Activated CD4-positive, CD25-positive, alpha-beta regulatory T cell treated with anti-CD3 and anti-CD28 coated beads, Interleukin-2, amount 50 U/mL, for 24 hours (primary cell): ENCODE data around the gene SCAF1.
"Not testable (repeated sequence)": the region's sequence is repeated elsewhere in the genome, so short reads cannot be mapped to it uniquely, and the experiment has no call there.

ENCODE experiments used
- ATAC-seq, 2 donors: fragments of 150-1000 bp; cut with Tn5 transposase; one replicate each; pipeline ENCODE4 v1.10.0; 2021; ENCODE audit warnings: mild to moderate bottlenecking in 1 of 2, moderate library complexity in 1 of 2

SCAF1 gene

DNA sequence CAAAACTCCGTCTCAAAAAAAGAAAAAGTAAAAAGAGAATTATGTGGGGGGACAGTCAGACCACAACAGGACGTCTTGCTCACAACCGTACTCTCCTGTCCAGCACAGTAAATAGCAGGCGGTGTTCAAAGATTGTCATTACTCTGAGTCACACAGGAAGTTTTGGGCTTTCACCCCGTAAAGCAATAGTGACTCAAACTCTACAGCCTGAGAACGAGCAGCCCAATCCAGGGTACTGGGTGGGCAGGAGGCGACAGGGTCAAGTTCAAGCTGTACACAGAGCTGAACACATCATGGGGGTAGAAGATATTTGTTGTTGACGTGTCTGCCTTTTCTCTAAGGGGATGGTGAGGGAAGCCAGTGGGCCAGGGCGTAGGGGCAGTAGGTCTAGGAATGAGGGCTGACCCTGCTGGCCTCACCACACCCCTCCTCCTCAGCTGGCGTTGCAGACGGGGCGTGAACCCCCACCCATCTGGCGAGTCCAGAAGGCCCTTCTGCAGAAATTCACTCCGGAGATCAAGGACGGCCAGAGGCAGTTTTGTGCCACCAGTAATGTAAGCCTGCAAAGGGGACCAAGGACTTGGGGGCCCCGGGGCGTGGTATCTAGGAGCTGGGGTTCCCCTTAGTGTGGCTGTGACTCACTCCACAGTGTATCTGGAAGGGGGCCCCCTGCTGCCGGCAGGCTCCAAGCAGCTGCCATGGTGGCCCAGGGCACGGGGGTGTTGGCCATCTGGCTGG is 27.7 kb upstream of the SCAF1 start:
- ATAC-seq = peak; percentile 81 to 87

DNA sequence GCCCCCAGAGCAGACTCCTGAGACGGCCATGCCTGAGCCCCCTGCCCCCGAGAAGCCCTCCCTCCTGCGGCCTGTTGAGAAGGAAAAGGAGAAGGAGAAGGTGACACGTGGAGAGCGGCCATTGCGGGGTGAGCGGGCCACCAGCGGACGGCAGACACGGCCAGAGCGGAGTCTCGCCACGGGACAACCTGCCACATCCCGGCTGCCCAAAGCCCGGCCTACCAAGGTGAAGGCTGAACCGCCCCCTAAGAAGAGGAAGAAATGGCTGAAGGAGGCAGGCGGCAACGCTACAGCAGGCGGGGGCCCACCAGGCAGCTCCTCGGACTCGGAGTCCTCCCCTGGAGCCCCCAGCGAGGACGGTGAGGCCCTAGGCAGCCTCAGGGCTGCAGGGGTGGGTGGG is 26.1 kb upstream of the SCAF1 start:
- no peak for ATAC-seq

DNA sequence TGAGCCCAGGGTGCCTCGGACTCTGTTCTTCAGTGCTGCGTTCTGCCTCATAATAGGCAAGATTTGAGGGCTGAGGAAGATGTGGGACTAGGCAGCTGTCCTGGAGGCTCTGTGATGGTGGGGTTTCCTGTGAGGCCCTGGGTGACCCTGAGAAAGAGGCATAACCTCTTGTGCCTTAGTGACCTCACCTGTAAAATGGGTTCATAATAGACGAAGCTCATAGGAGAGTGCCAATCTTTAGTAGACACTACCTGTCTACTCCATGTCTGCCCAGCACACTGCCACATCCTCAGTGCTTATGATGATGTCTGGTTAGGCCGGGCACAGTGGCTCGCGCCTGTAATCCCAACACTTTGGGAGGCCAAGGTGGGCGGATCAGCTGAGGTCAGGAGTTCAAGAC is 25.5 kb upstream of the SCAF1 start:
- no peak for ATAC-seq

DNA sequence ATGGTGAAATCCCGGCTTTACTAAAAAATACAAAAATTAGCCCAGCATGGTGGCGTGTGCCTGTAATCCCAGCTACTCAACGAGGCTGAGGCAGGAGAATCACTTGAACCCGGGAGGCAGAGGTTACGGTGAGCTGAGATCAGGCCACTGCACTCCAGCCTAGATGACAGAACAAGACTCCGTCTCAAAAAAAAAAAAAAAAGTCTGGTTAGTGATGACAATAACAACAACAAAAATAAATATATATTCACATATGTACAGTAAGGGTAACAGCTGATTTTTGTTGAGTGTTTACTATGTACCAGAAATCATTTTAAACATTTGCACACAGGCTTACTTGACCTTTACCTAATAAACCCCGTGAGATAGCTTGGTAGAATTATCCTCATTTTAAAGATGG is 25.1 kb upstream of the SCAF1 start:
- ATAC-seq = no peak

DNA sequence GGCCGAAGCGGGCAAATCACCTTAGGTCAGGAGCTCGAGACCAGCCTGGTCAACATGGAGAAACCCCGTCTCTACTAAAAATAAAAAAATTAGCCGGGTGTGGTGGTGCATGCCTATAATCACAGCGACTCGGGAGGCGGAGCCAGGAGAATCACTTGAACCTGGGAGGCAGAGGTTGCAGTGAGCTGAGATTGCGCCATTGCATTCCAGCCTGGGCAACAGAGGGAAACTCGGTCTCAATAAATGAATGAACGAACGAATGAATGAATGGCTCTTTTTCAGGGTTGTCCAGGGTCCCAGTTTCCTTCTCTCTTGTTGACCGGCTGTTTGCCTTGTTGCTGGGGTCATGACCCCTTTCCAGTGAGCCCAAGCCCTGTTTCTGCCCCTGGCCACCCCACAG is 24.1 kb upstream of the SCAF1 start:
- ATAC-seq = not testable (repeated sequence)

DNA sequence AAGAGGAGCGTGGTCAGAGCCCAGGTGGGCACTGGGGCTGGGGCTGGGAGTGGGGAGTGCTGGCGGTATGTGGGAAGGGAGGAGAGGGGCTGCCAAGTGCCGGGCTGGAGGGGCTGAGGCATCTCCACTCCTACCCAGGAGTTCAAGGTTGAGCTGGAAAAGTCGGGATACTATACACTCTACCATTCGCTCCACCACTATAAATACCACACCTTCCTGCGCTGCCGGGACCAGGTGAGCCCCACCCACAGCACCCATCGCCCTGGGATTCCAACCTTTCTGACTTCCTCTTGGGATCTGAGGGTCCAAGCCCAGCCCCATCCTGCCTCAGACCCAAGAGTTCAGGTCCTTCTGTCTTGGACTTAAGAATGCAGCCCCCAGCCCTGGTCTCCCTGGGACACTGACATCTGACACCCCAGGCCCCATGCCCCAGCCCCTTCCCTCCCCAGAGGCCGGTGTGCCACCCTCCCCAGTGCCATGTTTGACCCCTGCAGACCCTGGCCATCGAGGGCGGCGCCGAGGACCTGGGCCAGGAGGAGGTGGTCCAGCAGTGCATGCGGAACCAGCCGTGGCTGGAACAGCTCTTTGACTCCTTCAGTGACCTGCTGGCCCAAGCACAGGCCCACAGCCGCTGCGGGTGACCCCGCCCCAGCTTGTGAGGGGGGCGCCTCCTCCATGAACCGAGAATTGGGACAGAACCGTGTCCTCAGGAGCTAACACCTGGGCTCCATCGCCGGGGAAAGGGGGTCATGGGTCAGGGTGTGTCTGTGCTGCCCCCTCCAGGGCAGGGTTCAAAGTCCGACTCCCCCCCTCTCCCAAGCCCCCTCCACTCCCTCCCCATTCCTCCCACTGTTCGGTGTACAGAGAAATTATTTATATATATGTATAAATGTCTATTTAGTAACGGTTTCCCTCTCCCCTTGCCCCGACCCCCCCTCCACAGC is 16.8 kb upstream of the SCAF1 start:
- ATAC-seq = no peak

DNA sequence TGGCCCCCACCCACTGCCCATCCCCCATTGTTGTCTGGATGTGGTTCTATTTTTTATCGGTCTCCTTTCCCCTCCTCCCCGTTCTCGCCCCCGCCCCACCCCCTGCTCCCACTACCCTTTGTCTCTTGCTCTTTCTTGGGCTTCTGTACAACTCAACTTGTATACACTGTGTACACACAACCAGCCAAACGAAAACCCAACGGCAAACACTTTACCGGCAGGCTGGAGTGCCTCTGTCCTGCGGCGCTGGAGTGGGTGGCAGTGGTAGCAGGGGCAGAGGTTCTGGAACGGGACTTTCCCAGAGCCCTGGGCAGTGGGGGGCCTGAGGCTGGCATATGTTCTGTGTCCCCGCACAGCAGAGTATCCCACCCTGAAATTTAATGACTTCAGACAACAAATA is 15.8 kb upstream of the SCAF1 start:
- ATAC-seq = no peak

DNA sequence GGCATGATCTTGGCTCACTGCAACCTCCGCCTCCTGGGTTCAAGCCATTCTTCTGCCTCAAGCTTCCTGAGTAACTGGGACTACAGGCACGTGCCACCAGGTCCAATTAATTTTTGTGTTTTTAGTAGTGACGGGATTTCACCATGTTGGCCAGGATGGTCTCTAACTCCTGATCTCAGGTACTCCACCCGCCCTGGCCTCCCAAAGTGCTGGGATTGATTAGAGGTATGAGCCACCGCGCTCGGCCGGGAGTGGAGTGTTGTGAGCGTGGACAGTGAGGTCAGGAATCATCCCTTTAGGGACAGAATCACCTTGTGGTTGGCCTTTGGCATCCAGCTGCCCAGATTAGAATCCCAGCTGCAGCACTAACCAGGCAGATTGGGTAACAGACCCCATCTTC is 12.3 kb upstream of the SCAF1 start:
- ATAC-seq = no peak

DNA sequence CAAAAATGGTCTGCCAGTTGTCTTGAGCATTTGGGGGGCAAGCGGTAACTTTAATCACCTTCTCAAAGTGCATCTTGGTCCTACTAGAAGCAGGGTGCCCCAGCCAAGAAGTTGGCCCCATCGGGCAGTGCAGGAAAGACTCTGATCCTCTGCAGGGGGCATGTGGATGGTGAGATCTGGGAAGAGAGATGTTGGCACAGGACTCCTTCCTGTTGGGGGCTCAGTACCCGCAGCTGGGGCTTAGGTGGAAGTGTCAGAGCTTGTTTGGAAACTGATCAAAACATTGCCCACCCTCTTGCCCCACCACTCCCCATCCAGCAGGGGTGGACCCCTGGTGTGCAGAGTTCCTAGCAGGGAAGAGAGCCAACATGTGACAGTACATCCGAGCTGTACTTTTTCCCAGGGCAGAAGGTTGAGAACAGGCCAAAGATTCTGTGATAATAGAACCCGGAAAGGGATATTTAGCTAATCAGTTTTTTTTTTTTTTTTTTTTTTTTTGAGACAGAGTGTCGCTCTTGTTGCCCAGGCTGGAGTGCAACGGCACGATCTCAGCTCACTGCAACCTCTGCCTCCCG is 10.9 kb upstream of the SCAF1 start:
- ATAC-seq = no peak

DNA sequence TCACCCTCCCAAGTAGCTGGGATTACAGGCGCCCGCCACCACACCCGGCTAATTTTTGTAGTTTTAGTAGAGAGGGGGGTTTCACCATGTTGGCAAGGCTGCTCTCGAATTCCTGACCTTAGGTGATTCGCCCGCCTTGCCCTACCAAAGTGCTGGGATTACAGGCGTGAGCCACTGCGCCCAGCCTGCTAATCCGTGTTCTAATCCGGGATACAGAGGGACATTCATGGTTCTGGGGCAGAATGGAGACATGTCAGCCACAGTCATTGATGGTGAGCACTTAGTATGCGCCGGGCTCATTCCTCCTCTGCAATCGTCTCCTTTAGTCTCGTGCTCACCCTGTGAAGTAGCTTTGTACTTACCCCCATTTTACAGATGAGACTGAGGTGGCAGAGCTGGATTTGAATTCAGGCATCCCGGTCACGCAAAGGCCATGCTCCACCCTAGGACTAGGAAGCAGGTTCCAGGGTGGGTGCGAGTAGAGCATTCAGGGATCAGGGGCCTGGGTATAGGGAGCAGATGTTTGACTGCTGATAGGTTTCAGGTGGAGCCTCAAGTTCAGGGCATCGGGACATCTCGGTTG is 10.3 kb upstream of the SCAF1 start:
- ATAC-seq = no peak

DNA sequence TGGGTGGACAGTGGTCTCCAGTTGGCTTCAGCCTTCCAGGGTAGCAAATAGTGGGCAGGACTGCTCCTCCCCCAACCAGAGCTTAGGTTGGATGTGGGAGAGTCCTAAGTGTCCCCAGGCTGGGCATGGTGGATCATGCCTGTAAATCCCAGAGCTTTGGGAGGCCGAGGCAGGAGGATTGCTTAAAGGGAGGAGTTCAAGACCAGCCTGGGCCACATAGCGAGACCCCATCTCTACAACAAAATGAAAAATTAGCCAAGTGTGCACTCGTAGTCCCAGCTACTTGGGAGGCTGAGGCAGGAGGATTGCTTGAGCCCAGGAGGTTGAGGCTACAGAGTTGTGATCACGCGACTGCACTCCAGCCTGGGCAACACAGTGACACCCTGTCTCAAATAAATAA is 9.4 kb upstream of the SCAF1 start:
- no peak for ATAC-seq

DNA sequence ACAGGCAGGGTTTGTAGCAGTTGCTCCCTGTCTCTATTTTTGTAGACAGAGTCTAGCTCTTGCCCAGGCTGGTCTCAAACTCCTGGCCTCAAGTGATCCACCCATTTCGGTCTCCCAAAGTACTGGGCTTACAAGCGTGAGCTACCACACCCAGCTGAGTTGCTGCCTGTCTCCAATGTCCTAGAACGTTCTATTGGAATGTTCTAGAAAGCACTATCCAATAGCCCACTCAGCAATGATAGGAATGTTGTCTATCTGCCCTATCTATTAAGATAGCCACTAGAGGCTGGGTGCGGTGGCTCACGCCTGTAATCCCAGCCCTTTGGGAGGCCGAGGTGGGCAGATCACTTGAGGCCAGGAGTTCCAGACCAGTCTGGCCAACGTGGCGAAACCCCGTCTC is 8.7 kb upstream of the SCAF1 start:
- ATAC-seq = not testable (repeated sequence)

DNA sequence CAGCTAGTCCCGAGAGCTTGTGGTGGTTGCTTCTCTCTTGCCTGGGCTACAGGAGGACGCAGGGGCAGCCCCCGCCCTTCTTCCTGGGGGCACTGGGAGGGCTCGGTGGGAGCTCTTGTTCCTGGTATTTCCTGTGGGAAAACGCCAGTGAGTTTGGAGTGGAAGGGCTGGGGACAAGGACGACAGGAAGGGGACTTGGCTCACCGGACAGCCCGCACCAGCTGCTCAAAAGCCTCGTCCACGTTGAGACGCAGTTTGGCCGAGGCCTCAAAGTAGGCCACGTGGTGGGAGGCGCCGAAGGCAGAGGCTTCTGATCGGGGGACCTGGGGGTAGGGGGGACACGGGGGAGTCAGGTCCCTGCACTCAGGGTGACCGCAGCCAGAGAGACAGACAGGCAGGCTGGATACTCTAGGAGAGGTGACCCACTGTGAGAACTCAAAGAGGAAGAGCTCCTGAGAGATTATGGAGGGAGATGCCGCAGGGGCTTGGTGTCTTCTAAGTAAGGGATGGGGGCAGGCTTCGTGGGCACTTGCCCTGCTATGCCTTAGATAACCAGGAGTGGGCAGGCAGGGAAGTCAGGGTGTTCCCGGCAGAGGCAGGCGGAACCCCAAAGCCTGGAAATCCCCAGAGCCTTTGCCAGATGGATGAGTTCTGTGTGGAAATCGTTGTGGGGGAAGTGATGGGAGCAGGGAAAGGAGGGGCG is 6.3 kb upstream of the SCAF1 start:
- no peak for ATAC-seq

DNA sequence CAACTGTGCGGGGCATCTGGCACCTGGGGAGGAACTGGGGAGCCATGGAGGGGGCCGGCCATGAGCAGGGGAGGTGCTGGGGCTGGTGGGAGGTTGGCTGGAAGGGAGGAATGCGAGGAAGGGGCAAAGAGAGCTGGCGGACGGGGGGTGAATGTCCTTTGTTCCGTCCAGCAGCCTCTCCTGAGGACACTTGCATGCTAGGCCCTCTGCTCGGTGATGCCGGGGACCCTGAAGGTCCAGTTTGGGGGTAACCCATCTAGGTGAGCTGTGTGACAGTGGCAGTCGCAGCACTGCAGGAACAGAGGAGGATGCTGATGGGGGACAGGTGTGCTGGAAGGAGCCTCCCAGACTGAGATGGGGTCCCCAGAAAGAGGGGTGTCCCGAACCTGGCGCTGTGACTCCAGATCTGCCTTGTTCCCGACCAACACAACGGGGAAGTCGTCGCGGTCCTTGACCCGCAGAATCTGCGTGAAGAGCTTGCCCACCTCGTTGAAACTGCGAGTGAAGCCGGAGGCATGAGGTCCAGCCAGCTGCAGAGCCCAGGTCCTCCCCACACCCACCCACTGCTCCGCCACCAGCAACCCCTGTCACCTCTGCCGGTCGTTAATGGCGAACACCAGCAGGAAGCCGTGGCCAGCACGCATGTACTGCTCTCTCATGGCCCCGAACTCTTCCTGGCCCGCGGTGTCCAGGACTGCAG is 5.6 kb upstream of the SCAF1 start:
- no peak for ATAC-seq

DNA sequence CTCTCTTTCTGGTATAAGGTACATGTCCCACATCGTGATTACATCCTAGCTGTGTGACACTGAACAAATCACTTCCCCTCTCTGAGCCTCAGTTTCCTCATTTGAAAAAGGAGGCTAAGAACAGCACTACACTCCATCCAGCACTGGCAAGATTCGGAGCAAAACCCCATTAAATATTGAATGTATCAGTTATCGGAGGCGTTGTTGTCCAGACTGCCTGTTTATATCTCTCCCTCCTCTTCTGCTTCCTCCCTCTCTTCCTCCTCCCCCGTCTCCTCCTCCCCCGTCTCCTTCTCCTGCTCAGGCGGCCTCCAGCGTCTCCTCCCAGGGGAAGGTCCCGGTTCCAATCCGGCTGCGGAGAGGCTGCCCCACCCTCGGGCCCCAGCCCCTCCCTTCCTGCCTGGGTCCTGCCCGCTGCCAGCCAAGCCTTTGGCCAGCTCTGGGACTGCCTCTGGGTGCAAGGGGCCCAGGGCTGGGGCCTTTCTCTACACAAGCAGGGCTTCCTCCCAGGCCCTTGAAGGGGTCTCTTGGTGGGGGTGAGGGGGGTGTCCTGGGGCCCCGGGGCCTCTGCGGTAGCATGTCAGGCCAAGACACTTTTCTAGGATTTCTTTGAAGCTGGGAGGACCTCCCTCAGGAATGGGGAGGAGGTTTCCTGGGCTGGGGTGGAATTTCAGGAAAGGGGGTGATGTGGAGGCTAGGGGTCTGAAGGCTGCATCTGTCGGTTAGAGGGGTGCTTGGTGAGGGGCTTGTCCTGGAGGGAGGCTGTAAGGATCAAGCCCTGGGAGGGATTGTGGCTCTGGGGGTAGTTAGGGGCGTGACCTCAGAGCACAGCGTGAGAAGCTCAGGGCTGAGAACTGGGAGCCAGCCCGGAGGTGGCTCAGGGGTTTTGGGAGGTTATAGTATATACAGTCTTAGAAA is 3.9 kb upstream of the SCAF1 start:
- no peak for ATAC-seq

DNA sequence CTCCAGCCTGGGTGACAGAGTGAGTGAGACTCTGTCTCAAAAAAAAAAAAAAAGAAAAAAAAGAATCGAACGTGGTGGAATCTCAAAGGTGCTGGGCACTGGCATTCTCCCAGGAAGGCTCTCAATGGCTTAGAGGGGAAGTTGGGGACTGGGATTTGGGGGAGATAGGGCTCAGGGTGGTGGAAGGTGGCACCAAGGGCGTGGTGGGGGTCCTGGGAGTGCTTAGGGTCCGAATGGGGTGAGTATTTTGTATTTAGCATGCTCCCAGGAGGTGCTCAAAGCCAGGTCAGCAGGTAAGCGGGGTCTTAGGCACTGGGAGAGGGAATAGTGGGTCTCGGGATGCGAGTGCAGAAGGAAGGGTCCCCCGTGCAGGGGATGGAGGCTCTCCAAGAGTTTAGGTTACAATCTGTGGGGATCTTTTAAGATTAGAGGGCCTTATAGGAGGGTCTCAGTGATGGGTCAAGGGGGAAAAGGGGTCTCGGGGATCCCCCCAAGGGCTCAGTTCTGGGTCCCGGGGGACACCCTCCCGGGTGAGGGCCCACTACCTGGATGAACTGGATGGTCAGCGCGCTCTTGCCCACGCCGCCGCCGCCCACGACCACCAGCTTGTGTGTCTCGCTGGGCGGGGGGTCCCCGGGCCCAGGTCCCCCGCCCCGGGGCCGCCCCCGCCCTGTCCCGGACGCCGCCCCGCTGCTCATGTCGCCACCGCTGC is 2.5 kb upstream of the SCAF1 start:
- no peak for ATAC-seq

DNA sequence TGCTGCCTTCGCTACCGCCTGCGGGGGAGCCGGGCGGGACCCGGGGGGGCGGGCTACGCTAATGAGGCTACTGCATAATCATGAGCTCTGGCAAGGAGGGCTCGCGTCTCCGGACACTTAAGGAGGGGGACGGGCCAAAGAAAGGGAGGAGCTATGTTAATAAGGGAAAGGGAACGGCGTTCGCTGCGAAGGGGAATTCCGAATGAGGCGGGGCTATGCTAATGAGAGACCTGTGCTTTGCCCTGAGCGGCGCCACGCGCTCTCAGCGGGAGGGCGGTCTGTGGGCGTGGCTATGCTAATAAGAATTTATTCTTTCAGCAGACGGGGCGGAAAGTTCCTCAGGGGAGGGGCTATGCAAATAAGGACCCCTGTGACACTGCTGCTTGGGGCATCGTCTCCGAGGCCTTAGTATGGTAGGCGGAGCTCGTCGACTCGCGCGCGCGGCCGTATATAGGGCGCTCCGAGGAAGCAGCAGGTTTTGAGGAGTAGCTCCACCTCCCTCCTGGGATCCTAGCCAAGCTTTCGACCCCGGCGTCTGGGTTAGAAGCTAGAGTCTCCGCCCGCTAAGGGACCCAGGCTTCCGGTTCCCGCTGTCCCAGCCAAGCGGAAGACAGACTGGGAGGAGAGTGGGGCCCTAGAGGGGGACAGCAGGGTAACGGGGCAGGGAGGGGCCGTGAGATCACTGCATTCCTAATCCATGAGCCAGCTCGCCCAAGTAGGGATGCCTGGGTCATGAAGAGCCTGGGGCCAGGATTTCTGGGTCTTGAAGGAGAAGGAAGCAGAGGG is 1.7 kb upstream of the SCAF1 start, which contains the start of gene RRAS:
Gene RRAS (minus strand): TSS at position 31 of the 786 bp plus-strand sequence. CDS start 45 bp downstream, outside the sequence.
- ATAC-seq = peak; percentile 68 to 69

DNA sequence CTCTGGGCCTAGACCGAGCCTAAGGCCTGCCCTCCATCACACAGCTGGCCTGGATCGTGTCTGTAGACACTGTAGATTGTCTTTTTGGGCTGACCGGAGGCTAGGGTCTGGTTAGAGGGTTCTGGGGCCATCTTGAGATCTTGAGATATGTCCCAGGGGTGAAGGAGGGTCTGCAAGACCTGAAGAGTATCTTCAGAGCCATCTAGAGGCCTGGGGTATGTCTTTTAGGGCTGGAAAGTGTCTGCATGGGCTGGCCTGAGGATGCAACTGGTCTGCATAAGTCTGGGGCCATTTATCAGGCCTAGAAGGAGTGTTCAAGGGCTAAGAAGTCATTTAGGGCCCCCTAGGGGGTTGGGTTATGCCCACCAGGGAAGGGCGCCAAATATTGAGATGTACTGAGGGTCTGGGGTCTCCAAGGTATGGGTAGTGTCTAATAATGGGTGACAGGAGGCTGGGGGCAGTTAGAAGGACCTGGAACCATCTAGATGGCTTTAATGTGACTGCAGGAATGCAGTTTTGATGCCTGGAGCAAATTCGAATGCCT is 555 bp downstream of the SCAF1 start:
- ATAC-seq = no peak

DNA sequence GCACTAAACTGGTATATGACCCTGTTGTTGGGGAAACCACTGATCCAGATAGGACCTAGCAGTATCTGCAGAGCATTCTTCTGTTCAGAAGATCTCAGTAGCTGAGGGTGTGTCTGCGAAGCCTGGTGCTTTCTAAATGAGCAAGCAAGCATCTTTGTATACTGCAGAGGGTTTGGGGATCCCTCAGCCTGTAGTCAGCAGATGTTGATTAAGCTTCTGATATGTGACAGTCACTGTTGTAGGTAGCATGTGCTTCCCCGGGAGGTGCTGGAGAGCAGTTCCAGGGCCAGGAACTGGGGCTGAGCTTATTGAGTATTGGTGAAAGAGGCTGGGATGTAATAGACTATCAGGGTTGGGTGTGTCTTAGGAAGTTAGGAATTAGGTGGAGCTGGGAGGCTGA is 1.5 kb downstream of the SCAF1 start:
- no peak for ATAC-seq
